HL-60 (cell line): Measurements from ENCODE around the gene PIGC.

ENCODE experiments used
- DNase-seq, 2 experiments: peaks; one replicate each; pipeline ENCODE4 v3.0.0-alpha.2; 2010 to 2020; ENCODE audit warnings: low read depth in 1 of 2, low spot score in 1 of 2
- H3K27ac ChIP-seq: fragments of 250-450 bp; sonication (Bioruptor Pico); replicated peaks from 2 replicates; pipeline ENCODE4 v1.5.1; 2020; ENCODE audit warnings: mild to moderate bottlenecking, moderate library complexity
- H3K27me3 ChIP-seq: fragments of 250-450 bp; sonication (Bioruptor Pico); 2 replicates; pipeline ENCODE4 v1.5.1; 2021; ENCODE audit warnings: mild to moderate bottlenecking, moderate library complexity; ENCODE audit not compliant: insufficient read depth, poor library complexity, severe bottlenecking
- H3K4me3 ChIP-seq: replicated peaks from 2 replicates; pipeline ENCODE4 v1.5.1; 2011; ENCODE audit warnings: mild to moderate bottlenecking, control low read depth, low read length; ENCODE audit not compliant: insufficient read depth
- CTCF ChIP-seq: IDR thresholded peaks from one replicate; pipeline ENCODE4 v1.5.1; 2011; ENCODE audit warnings: low read length, control low read depth, inconsistent platforms; ENCODE audit not compliant: insufficient read depth
- GABPA ChIP-seq: IDR thresholded peaks from 2 replicates; pipeline ENCODE4 v1.6.1; 2012; ENCODE audit warnings: low read depth
- POLR2AphosphoS5 ChIP-seq: IDR thresholded peaks from 2 replicates; pipeline ENCODE4 v1.6.1; 2012; ENCODE audit warnings: low read depth
- REST ChIP-seq: IDR thresholded peaks from 2 replicates; pipeline ENCODE4 v1.6.1; 2012; ENCODE audit warnings: low read depth; ENCODE audit not compliant: insufficient replicate concordance
- SPI1 ChIP-seq: IDR thresholded peaks from 2 replicates; pipeline ENCODE4 v1.6.1; 2012; ENCODE audit warnings: low read depth, mild to moderate bottlenecking, borderline replicate concordance

Gene PIGC

GRCh38 chr1:172400722-172401105, 43.2 kb downstream of the PIGC start:
- no peaks in the 10 kb centered on the region for H3K27me3 ChIP-seq
- DNase-seq = no peak
- TF ChIP-seq POLR2AphosphoS5 = no peak
- TF ChIP-seq GABPA = no peak
- TF ChIP-seq REST = no peak
- TF ChIP-seq CTCF = no peak
- no peak for TF ChIP-seq SPI1
- no peak overlapping the region for H3K4me3 ChIP-seq
- no peak overlapping the region for H3K27ac ChIP-seq

- Histone ChIP-seq H3K27ac (no peak overlapping the region), H3K4me3 (no peak overlapping the region), H3K27me3 (no peaks in the 10 kb centered on the region)
- no peak for TF ChIP-seq SPI1
- TF ChIP-seq REST = no peak
- no peak for TF ChIP-seq GABPA
- TF ChIP-seq POLR2AphosphoS5 = no peak
- TF ChIP-seq CTCF = no peak
- DNase-seq = no peak
Observed at GRCh38 chr1:172399756-172400721, 43.8 kb downstream of the PIGC start.

GRCh38 chr1:172398970-172399755, 44.7 kb downstream of the PIGC start:
- Histone ChIP-seq H3K4me3 (no peak overlapping the region), H3K27me3 (no peaks in the 10 kb centered on the region), H3K27ac (no peak overlapping the region)
- no peak for TF ChIP-seq REST
- no peak for TF ChIP-seq SPI1
- no peak for TF ChIP-seq POLR2AphosphoS5
- no peak for DNase-seq
